HEK293T (cell line): Measurements from ENCODE around the gene LRRC75A.
"Not testable (repeated sequence)": the region's sequence is repeated elsewhere in the genome, so short reads cannot be mapped to it uniquely, and the experiment has no call there.

ENCODE experiments used
- CTCF ChIA-PET: fragments of 350-600 bp; formaldehyde crosslinking; extraction: SDS; loops from one replicate; lab custom pipeline; 2021; ENCODE audit warnings: antibody characterized with exemption, inconsistent platforms; lab: Yijun Ruan, JAX
- POLR2A ChIA-PET: fragments of 350-600 bp; formaldehyde crosslinking; extraction: SDS; loops from one replicate; lab custom pipeline; 2020; ENCODE audit warnings: antibody characterized with exemption, inconsistent platforms; lab: Yijun Ruan, JAX
- DNase-seq: peaks from one replicate; pipeline ENCODE4 v3.0.0; 2012; ENCODE audit warnings: mixed read lengths; ENCODE audit errors: extremely low spot score
- ARNT ChIP-seq: fragments of 450-650 bp; IDR thresholded peaks from 2 replicates; pipeline ENCODE4 v1.6.1; 2017; ENCODE audit warnings: mild to moderate bottlenecking
- BHLHE40 ChIP-seq: fragments of 450-650 bp; IDR thresholded peaks from 2 replicates; pipeline ENCODE4 v1.6.1; 2016; ENCODE audit warnings: mild to moderate bottlenecking, moderate library complexity, borderline replicate concordance
- CTBP1 ChIP-seq: fragments of 450-650 bp; IDR thresholded peaks from 2 replicates; pipeline ENCODE4 v1.6.1; 2016; ENCODE audit warnings: borderline replicate concordance
- ELF4 ChIP-seq: fragments of 450-650 bp; IDR thresholded peaks from 2 replicates; pipeline ENCODE4 v1.6.1; 2017; ENCODE audit warnings: antibody characterized with exemption
- FOXA1 ChIP-seq: fragments of 450-650 bp; IDR thresholded peaks from 2 replicates; pipeline ENCODE4 v1.6.1; 2016; ENCODE audit warnings: mild to moderate bottlenecking
- FOXK2 ChIP-seq: fragments of 450-650 bp; IDR thresholded peaks from 2 replicates; pipeline ENCODE4 v1.6.1; 2016; ENCODE audit warnings: mild to moderate bottlenecking
- FOXM1 ChIP-seq: fragments of 450-650 bp; IDR thresholded peaks from 2 replicates; pipeline ENCODE4 v1.6.1; 2017; ENCODE audit warnings: mild to moderate bottlenecking, borderline replicate concordance
- HDGF ChIP-seq: fragments of 450-650 bp; IDR thresholded peaks from 2 replicates; pipeline ENCODE4 v1.6.1; 2017; ENCODE audit warnings: antibody characterized with exemption, borderline replicate concordance
- L3MBTL2 ChIP-seq: fragments of 450-650 bp; conservative IDR thresholded peaks from 2 replicates; pipeline ENCODE4 v1.6.1; 2016; ENCODE audit warnings: mild to moderate bottlenecking
- LEF1 ChIP-seq: fragments of 450-650 bp; IDR thresholded peaks from 2 replicates; pipeline ENCODE4 v1.6.1; 2017; ENCODE audit warnings: mild to moderate bottlenecking, borderline replicate concordance
- NFRKB ChIP-seq: fragments of 450-650 bp; IDR thresholded peaks from 2 replicates; pipeline ENCODE4 v1.6.1; 2016; ENCODE audit warnings: mild to moderate bottlenecking, moderate library complexity
- PKNOX1 ChIP-seq: fragments of 450-650 bp; IDR thresholded peaks from 2 replicates; pipeline ENCODE4 v1.6.1; 2016
- SP1 ChIP-seq: fragments of 450-650 bp; IDR thresholded peaks from 2 replicates; pipeline ENCODE4 v1.6.1; 2017
- SUZ12 ChIP-seq: fragments of 450-650 bp; IDR thresholded peaks from 2 replicates; pipeline ENCODE4 v1.6.1; 2016; ENCODE audit warnings: mild to moderate bottlenecking
- TARDBP ChIP-seq: fragments of 450-650 bp; IDR thresholded peaks from 2 replicates; pipeline ENCODE4 v1.6.1; 2016
- ZNF384 ChIP-seq: fragments of 450-650 bp; IDR thresholded peaks from 2 replicates; pipeline ENCODE4 v1.6.1; 2016

The LRRC75A gene

DNA sequence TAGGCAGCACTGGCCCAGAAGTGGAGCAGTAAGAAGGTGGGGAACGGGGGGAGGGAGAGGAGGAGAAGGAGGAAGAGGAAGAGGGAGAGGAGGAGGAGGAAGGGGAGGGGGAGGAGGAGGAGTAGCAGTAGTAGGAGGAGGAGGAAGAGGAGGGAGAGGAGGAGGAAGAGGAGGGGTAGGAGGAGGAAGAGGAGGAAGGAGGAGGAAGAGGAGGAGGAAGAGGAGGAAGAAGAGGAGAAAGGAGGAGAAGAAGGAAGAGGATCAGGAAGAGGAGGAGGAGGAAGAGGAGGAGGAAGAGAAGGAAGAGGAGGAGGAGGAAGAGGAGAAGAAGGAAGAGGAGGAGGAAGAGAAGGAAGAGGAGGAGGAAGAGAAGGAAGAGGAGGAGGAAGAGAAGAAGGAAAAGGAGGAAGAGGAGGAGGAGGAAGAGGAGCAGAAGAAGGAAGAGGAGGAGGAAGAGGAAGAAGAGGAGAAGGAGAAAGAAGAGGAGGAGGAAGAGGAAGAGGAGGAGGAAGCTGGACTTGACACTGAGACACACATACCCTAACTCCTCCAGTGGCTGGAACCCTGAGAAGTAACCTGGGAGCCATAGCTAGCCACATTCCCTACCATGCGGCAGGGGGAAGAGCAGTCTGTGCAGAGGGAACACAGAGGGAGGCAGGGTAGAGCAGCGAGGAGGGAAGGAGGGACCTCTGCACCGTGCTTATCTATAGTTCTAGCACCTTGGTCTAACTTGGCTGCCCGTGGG is 35.8 kb downstream of the LRRC75A start:
- TF ChIP-seq SUZ12 = no peak
- no peak for TF ChIP-seq SP1
- no peak for TF ChIP-seq FOXA1
- TF ChIP-seq ZNF384 = no peak
- TF ChIP-seq NFRKB = no peak
- no peak for TF ChIP-seq LEF1
- no peak for TF ChIP-seq L3MBTL2
- TF ChIP-seq CTBP1 = no peak
- TF ChIP-seq TARDBP = no peak
- no peak for TF ChIP-seq HDGF
- TF ChIP-seq ELF4 = no peak
- no peak for TF ChIP-seq ARNT
- TF ChIP-seq FOXK2 = no peak
- TF ChIP-seq PKNOX1 = no peak
- TF ChIP-seq BHLHE40 = no peak
- no peak for TF ChIP-seq FOXM1
- POLR2A ChIA-PET = interaction anchor here (1.1 to 10.5 kb wide), 2 partner anchors 15 to 65 kb away, joined by 4 to 107 read pairs; no protein-coding TSS in a partner anchor
- DNase-seq = no peak
- CTCF ChIA-PET = no interaction called here

DNA sequence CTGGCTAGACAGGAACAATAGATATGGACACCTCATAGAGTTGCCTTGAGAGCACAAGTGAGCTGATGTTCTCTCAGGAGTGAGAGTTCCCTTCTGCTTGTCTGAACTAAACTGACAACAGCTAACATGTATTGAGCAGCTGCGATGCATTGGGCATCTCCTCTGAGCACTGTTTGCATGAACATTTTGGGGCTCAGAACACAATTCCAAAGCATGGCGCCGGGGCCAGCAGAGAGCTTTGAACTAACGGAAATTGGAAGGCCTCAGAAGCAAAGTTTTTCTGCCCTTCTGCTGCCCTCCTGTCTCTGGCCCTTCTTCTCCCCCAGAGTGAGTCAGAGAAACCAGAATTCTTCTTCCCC is 38.5 kb downstream of the LRRC75A start:
- CTCF ChIA-PET = interaction anchor here (0.8 to 5.1 kb wide), 13 partner anchors 8 to 90 kb away, joined by 3 to 70 read pairs (median 6); no protein-coding TSS in a partner anchor
- TF ChIP-seq ELF4 (no peak), NFRKB (no peak), PKNOX1 (no peak), ZNF384 (no peak), BHLHE40 (no peak), ARNT (no peak), FOXK2 (no peak), HDGF (no peak), L3MBTL2 (no peak), SP1 (no peak), LEF1 (no peak), TARDBP (no peak)
- POLR2A ChIA-PET = interaction anchor here (1.1 to 10.5 kb wide), 4 partner anchors 9 to 82 kb away, joined by 3 to 107 read pairs (median 4); no protein-coding TSS in a partner anchor
- DNase-seq = no peak

DNA sequence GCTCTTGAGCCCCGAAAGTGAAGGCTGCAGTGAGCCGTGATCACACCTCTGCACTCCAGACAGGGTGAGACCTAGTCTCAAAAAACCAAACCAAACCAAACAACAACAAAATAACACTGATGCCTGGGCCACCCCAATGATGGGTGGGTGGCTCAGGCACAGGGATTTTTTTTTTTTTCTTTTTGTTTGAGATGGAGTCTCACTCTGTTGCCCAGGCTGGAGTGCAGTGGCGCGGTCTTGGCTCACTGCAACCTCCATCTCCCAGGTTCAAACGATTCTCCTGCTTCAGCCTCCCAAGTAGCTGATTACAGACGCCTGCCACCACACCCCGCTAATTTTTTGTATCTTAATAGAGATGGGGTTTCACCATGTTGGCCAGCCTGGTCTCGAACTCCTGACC is 39.7 kb downstream of the LRRC75A start:
- CTCF ChIA-PET = interaction anchor here (0.6 to 5.1 kb wide), 11 partner anchors 11 to 1728 kb away, joined by 3 to 70 read pairs (median 6); no protein-coding TSS in a partner anchor
- POLR2A ChIA-PET = interaction anchor here (0.7 to 10.5 kb wide), 7 partner anchors 10 to 89 kb away, joined by 3 to 107 read pairs (median 5); partner anchors contain the start of gene UBB
- DNase-seq = not testable (repeated sequence)

- CTCF ChIA-PET = interaction anchor here (1.4 to 5.1 kb wide), 3 partner anchors 9 to 87 kb away, joined by 5 to 70 read pairs (median 27); no protein-coding TSS in a partner anchor
- POLR2A ChIA-PET = interaction anchor here (0.9 to 10.5 kb wide), 5 partner anchors 9 to 86 kb away, joined by 3 to 107 read pairs (median 7); no protein-coding TSS in a partner anchor
- TF ChIP-seq SP1 (no peak), LEF1 (no peak), HDGF (no peak), SUZ12 (no peak), L3MBTL2 (no peak), CTBP1 (no peak), NFRKB (no peak), BHLHE40 (no peak), FOXM1 (no peak), PKNOX1 (no peak), TARDBP (no peak)
- no peak for DNase-seq
Measured at GRCh38 chr17:16450028-16450427, 42.0 kb downstream of the LRRC75A start.

GRCh38 chr17:16449121-16449570 is 42.8 kb downstream of the LRRC75A start:
- ChIA-PET CTCF (interaction anchor here (5.1 kb wide), 1 partner anchor 72 kb away, joined by 70 read pairs; no protein-coding TSS in a partner anchor), POLR2A (interaction anchor here (0.9 to 10.5 kb wide), 2 partner anchors 8 to 39 kb away, joined by 3 to 107 read pairs; no protein-coding TSS in a partner anchor)
- no peak for DNase-seq
- no peak for TF ChIP-seq SP1
- no peak for TF ChIP-seq PKNOX1
- TF ChIP-seq ZNF384 = no peak
- TF ChIP-seq ELF4 = no peak
- no peak for TF ChIP-seq FOXM1
- TF ChIP-seq HDGF = no peak
- TF ChIP-seq BHLHE40 = no peak
